Activated T-helper 9 cell treated with anti-CD3 and anti-CD28 coated beads, Interleukin-2, amount 50 U/mL, for 16 hours (primary cell): Measurements from ENCODE around the gene METTL24.
"Not testable (repeated sequence)": the region's sequence is repeated elsewhere in the genome, so short reads cannot be mapped to it uniquely, and the experiment has no call there.

Experiments used
- DNase-seq: peaks from one replicate; pipeline ENCODE4 v3.0.0-alpha.2; 2020; ENCODE audit warnings: low read depth

Gene METTL24

GRCh38 chr6:110265273-110265672 lies 92.9 kb downstream of the METTL24 start:
- no peak for DNase-seq

GRCh38 chr6:110256366-110256765 lies 101.8 kb downstream of the METTL24 start:
- no peak for DNase-seq

GRCh38 chr6:110255211-110255750 lies 102.9 kb downstream of the METTL24 start:
- no peak for DNase-seq

- DNase-seq: no peak
Observed at GRCh38 chr6:110250838-110251237, 107.3 kb downstream of the METTL24 start.

GRCh38 chr6:110250058-110250457 lies 108.1 kb downstream of the METTL24 start:
- no peak for DNase-seq

GRCh38 chr6:110246900-110247546 lies 111.1 kb downstream of the METTL24 start:
- DNase-seq: no peak

- DNase-seq: no peak
Observed at GRCh38 chr6:110246378-110246777, 111.8 kb downstream of the METTL24 start.

GRCh38 chr6:110244621-110245020 lies 113.5 kb downstream of the METTL24 start:
- DNase-seq: not testable (repeated sequence)

GRCh38 chr6:110239526-110240274 lies 118.4 kb downstream of the METTL24 start:
- no peak for DNase-seq

- not testable (repeated sequence) for DNase-seq
Observed at GRCh38 chr6:110236007-110236406, 122.1 kb downstream of the METTL24 start.

- no peak for DNase-seq
Observed at GRCh38 chr6:110233770-110234374, 124.3 kb downstream of the METTL24 start.

GRCh38 chr6:110232450-110232849 lies 125.7 kb downstream of the METTL24 start:
- DNase-seq: no peak

- DNase-seq: no peak
Observed at GRCh38 chr6:110226261-110226660, 131.9 kb downstream of the METTL24 start.

- DNase-seq: no peak
Observed at GRCh38 chr6:110221738-110222137, 136.4 kb downstream of the METTL24 start.

GRCh38 chr6:110217266-110217665 lies 140.9 kb downstream of the METTL24 start:
- no peak for DNase-seq

GRCh38 chr6:110216140-110216539 lies 142.0 kb downstream of the METTL24 start:
- no peak for DNase-seq

GRCh38 chr6:110214338-110214737 lies 143.8 kb downstream of the METTL24 start:
- no peak for DNase-seq

GRCh38 chr6:110211753-110212152 lies 146.4 kb downstream of the METTL24 start:
- DNase-seq: no peak

GRCh38 chr6:110207652-110208051 lies 150.5 kb downstream of the METTL24 start:
- no peak for DNase-seq

- DNase-seq: no peak
Observed at GRCh38 chr6:110201151-110201884, 156.8 kb downstream of the METTL24 start.

GRCh38 chr6:110198561-110198960 lies 159.6 kb downstream of the METTL24 start:
- DNase-seq: no peak

GRCh38 chr6:110196874-110197273 lies 161.3 kb downstream of the METTL24 start:
- DNase-seq: no peak
